HG03439 (cell line): ENCODE data around the gene NACC2.
"Not testable (repeated sequence)": the region's sequence is repeated elsewhere in the genome, so short reads cannot be mapped to it uniquely, and the experiment has no call there.

Source experiments
- ATAC-seq: cut with Tn5 transposase; IDR thresholded peaks from one replicate; pipeline ENCODE4 v1.9.1; 2021; ENCODE audit warnings: mild to moderate bottlenecking, moderate library complexity; ENCODE audit not compliant: unreplicated experiment

Gene NACC2

DNA sequence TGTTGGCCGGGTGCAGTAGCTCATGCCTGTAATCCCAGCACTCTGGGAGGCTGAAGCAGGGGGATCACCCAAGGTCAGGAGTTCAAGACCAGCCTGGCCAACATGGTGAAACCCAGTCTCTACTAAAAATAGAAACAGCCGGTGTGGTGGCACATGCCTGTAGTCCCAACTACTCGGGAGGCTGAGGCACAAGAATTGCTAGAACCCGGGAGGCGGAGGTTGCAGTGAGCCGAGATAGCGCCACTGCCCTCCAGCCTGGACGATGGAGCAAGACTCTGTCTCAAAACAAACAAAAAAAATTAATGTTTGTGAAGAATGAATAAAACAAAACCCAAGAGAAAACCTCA is 68.2 kb downstream of the NACC2 start:
- not testable (repeated sequence) for ATAC-seq

DNA sequence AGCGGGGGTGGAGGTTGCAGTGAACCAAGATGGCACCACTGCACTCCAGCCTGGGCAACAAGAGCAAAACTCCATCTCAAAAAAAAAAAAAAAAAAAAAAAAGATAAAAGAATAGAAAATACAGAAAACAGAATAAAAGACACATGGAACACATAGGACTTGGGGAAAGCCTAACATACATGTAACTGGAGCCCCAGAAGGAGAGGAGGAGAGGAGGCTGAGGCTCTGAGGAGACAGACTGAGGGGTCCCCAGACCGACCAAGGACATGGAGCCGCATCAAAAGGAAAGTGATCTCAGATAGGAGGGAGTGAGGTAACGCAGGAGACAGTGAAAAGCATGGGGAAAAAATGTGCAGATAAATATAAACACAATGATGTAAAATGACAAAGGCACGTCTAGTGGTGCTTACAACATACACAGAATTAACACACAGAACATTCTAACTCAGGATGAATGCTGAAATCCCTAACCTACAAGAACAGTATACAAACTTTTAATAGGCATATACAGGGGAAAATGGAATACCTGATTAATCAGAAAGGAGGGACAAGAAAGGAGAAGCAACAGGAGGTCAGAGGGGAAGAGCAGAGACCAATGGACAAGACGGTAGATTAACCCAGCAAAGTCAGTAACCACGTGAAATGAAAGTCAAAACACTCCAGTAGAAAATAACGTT is 68.7 kb downstream of the NACC2 start:
- ATAC-seq, result no peak

DNA sequence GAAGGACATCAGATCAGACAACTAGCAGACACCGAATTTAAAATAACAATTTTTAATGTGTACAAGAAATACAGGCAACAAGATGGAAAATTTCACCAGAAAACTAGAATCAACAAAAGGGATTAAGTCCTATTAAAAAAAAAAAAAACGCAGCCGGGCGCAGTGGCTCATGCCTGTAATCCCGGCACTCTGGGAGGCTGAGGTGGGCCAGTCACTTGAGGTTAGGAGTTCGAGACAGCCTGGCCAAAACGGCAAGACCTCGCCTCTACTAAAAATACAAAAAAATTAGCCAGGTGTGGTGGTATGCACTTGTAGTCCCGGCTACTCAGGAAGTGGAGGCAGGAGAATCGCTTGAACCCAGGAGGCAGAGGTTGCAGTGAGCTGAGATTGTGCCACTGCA is 69.6 kb downstream of the NACC2 start:
- no peak for ATAC-seq

DNA sequence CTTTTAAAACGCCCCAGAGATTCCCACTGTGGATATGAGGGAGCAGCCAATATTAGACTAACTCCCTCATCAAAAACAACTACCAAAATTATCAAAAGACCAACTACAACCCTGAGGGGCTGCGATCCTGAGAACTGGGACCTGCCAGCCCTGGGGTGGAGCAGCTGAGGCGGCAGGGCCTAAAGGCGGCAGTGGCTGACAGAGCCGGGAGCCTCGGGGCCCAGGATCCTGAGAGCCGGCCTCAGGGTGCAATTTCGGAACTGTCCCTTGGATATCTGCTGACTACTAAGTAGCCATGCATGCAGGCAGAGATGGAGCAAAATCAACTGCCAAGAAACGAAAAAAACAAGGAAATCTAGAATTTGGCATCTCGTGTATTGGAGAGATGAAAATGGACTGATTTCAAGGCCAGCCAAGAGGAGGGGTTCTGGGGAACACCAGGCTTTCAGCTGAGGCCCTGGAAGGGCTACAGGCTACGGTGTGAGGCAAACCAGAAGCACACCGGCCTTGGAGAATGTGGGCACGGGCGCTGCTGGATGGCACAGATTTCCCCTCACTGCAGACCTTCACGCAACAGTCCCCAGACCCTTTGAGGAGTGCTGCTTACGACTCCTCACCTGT is 70.3 kb downstream of the NACC2 start:
- no peak for ATAC-seq

DNA sequence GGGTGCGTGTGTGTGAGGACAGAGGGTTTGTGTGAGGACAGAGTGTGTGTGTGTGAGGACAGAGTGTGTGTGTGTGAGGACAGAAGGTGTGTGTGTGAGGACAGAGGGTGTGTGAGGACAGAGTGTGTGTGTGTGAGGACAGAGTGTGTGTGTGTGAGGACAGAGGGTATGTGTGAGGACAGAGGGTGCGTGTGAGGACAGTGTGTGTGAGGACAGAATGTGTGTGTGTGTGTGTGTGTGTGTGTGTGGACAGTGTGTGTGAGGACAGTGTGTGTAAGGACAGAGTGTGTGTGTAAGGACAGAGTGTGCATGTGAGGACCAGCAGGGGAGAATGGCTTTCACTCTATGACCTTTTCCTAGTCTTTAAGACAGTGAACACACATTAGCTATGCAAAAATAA is 70.8 kb downstream of the NACC2 start:
- no peak for ATAC-seq

DNA sequence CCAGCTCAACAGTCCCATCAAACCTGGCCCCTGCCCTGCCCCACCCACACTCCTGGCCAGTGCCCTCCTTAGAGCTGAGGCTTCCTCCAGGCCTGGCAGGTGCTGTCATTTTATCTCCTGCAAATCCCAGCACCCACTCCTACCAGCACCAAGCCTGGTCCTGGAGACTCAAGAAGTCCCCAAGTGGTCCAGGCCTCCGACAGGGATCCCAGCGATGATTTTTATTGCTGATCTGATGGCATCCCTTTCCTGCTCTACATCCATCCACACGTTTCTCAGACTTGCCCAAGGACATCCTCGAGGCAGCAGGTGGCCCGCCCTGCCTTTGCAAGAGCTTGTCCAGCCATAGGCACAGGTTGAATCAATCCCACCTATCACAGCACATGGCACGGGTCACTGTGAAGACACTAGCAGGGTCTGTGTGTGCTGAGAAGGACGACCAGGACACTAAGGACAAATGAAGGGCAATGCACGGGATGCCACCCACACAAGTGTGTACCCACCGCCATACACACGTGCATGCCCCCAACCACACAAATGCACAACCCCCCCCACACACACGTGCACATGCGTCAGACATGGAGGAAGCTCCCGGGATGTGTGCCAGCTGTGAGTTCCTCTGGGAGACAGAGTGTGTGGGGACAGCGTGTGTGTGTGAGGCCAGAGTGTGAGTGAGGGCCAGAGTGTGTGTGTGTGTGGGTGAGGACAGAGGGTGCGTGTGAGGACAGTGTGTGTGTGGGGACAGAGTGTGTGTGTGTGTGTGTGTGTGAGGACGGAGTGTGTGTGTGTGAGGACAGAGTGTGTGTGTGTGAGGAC is 71.5 kb downstream of the NACC2 start:
- no peak for ATAC-seq

DNA sequence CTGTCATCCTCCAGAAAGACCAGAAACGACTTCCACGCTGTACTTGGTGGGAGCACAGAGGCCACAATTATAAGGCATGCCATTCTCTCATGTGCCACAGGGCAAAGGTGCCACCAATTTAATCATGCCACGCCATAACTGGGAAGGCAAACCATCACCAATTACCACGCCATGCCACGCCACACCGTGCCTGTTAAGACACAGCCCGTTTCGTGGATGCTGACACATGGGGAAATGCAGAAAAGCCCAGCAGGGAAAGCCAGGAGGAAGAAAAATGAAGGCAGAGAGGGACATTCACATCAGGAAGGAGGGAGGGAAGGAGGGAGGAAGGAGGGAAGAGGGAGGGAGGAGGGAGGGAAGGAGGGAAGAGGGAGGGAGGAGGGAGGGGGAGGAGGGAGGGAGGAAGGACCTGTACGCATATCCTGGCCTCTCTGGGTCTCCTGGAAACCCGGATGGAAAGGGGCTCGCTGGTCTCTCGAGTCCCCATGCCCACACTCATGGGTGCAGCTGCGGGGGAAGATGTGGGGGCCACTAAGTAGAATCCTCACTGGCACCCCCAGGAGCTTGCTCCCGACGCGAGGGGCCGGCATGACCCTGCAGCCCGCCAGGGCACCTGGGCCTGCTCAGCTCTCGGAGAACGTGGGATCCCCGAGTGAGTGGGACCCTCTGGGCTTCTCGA is 72.2 kb downstream of the NACC2 start:
- no peak for ATAC-seq

DNA sequence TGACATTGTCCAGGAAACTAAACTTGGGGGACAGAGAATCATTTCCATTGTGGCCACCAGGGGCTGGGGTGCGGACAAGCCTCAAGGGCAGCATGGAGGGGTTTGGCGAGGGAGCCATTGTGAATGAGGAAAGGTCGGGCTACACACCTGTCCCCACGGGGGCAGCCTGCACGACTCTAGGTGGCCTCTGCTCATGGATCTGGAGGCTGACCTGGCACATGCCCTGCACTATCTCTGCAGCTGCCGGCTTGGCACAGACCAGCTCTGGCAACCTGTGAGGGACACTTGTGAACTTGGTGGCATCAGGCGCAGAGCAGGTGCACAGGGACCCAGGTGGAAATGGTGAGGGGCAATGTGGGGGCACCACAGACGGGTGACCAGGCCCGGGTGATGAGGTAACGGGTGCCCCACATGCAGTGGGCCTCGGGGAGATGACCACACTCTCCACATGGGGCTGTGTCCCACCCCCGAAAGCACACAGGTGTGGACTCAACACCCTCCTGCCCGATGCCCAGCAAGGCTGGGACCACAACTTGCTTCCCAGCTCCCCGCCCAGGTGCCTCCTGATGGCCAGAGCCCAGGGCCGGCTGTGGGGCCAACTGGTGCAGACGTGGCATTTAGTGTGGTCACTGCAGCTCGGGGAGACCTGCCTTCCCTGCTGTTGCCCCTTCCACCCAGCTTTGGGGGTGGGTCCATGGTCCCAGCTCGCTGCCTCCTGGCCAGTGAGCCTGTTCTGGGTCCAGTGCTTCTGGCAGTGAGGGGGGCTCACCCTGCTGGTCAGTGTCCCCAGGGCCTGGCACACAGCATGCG is 73.0 kb downstream of the NACC2 start:
- no peak for ATAC-seq

DNA sequence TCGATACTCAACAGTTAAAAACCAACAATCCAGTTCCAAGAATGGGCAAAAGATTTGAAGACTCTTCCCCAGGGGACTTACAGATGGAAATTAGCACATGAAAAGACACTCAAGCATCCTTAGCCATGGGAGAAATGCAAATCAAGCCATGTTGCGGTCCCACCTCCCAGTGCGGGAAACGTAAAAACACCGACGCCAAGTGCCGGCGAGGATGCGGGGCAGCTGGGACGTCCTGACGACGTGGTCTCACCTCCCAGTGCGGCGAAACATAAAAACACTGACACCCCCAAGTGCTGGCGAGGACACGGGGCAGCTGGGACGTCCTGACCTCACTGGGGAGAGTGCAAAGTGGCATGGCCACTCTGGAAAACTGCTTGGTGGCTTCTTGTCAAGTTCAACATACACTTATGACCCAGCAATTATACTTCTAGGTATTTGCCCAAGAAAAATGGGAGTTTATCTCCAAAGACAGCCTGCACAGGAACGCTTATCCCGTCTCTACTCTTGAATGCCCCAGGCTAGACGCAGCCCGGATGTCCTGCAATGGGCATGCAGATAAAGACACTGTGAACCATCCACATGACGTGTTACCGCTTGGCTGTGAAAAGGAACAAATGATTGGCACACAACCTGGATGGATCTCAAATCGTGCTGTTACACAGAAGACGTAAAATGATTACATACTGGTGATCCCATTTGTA is 73.8 kb downstream of the NACC2 start:
- no peak for ATAC-seq

DNA sequence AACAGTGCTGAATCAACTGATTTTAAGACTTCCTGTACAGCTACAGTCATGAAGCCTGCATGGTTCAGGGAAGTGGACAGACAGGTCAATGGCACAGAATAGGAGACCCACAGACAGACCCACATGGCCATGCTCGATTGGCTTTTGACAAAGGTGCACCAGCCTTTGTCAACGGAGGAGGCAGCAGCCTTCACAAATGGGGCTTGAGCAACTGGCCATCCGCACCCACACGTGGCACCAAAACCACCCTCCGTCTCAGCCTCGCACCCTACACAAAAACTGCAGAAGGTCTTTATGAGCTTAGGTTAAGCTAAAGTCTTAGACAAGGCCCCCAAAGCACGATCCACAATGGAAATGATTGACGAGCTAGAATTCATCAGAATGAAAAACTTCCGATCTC is 74.4 kb downstream of the NACC2 start:
- no peak for ATAC-seq

DNA sequence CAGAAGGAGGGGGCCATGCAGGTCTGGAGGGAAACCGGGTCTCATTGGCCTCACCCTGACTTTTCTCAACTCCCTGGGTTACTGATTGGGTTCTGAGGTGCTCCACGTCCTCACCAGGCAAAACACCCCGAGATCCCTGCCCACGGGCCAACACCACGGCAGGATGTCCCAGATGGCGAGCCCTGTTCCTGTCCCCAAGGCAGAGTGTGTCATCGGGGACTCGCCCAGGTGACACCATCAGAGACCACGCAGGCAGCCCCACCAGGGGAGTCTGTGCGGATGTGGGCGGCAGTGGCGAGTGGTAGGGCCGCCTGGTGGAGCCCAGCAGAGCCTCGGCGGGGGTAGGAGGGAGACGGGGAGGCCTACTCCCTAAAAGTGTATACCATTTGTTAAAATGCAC is 74.9 kb downstream of the NACC2 start:
- ATAC-seq, result no peak

DNA sequence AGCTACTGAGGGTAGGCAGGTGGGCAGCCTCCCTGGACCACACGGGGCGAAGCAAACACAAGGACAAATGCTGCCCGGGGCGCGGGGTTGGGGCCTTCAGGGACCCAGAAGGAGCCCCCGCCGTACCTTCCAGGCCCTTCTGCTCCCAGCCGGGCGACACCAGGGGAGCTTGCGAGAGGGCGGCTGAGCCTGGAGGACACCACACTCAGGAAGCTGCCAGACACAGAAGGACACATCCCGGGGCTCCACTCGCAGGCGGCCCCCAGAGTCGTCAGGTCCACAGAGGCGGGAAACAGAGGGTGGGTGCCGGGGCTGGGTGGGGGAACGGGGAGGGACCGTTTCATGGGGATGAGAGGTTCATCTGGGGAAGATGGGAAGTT is 75.4 kb downstream of the NACC2 start:
- ATAC-seq, result no peak

DNA sequence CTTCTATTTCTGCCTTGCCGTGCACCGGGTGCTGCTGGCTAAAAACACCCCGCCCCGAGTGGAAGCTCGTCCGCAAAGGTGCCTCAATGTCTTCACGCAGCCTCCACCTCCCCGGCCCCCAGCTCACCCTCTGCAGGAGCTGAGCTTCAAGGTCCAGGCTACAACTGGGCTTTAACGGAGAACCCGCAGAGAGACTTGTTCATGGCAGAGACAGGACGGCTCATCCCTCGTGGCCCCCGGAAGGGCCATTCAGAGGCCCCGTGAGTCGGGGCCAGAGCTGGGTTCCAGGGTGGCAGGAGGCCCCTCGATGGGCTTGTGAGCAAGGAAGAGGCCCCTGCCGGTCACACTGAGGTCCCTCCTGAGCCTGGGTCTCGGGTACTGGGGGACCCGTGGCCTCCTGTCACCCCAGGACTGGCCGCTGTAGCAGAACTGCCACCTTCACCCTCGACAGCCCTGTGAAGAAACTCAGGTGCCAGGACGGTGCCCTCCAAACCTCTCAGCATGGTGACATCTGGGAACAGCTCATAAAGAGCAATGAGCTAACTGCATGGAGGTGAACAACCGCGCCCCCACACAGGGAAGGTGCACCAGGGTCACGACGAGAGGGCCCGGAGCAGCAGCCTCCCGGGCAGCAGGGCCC is 75.9 kb downstream of the NACC2 start:
- ATAC-seq, result no peak

DNA sequence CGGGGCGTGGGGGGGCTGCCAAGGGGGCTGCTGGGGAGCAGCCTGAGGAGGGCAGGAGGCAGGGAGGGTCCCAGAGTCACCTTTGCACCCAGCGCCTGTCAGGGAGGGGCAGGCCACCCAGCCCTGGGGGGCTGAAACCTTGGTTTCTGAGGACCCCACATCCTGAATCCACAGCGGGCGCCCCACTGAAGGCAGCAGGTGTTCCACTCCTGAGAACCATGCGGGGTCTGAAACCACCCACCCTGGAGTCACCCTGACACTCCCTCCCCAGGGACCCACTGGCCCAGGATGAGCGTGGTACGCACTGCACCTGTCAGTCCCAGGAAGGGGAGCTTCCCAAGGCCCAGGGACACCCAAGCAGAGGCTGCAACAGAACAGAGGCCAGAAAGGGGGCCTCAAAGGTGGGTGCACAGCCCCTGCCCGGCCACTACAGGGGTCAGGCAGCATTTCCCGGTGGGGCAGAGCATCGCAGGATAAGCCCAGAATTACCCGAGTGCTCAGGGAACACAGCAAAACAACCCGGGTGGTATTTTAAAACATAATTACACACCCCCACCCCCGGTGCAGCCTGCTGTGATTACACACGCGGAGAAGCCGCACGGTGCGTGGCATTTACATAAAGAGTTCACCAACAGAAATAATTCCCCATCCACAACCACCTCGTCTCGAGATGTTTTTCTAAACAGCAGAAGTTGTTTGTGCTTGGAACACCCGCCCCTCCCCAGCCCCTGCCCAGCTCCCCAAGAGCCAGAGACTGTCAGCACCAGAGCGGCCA is 76.6 kb downstream of the NACC2 start:
- no peak for ATAC-seq

DNA sequence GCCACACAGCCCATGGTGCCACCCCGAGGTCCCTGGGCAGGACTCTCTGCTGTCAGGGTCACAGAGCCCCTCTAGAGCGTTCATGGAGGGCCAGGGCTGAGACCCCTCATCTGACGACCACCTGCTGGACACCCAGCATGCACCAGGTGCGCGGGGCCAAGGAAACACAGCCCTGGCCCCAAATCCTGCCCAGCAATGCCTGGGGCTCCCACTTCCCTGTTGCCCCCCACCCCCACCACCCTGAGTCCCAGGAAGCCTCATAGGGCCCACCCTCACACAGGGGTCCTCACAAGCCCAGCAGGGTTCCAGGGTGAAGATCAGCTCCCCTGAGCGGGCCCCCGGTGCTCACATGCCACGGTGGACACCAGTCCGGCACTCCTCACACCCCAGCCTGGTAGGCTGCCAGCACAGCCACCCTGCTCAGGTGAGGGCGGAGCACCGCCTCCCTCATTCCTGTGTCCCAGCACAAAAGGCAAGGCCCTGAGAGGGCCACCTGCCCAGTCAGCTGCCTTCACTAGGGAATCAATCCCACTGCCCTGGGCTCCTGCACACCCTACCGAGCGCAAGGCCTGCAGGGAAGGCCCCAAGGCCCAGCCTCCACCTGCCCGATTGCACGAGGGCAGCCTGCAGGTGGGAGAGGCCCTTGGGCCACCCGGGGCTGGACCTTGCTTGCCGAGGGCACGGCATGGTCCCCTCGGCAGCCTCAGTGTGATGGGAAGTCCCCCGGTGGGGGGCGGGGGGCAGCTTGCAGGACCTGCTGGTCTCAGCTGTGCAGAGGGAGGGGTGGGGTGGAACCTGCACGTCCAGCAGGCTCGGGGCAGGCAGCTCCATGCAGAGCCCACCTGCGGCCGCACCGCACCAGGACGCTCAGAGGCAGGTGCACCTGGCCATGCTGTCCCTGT is 77.5 kb downstream of the NACC2 start:
- ATAC-seq, result no peak

DNA sequence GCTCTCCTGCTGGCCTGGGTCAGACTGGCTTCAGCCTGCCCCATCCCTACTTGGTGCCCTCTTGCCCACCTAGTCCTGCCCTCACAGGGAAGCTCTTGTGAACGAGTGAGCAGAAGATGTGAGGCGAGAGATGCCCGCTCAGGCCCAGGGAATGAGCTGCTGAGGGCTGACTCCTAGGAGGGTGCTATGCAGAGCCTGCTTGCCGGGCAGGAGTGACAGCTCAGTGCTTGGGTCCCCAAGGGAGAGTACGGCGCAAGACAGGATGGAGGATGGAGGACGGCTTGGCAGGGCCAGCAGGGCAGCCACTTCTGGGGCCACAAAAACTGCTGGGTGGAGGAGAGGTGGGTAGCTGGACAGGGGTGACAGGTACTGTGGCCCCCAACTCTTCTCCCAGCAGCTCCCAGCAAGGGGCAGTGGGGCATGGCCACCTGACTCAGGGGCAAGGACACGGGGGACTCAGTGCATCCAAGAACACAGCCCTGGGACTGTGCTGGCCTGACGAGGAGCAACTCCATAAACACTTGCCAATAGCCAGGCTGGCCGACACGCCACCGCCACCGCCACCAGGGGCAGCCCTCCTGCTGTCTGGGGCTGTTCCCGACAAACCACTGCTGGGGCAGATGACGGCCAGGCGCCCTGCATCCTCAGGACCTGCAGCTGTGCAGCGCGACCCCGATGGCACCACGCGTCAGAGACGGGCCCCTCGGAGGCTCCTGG is 78.4 kb downstream of the NACC2 start:
- no peak for ATAC-seq
